Cerebellar cortex (tissue), 1 donor: ENCODE measurements around the gene B4GALT7.

ENCODE experiments used
- DNase-seq: peaks from one replicate; pipeline ENCODE4 v3.0.0-alpha.2; 2015; ENCODE audit warnings: low spot score

Gene B4GALT7

GRCh38 chr5:177593511-177593910 is 6.4 kb upstream of the B4GALT7 start:
- no peak for DNase-seq

- no peak for DNase-seq
Measured at GRCh38 chr5:177594071-177594470, 5.9 kb upstream of the B4GALT7 start.

GRCh38 chr5:177595026-177595585 is 4.8 kb upstream of the B4GALT7 start:
- DNase-seq = no peak

GRCh38 chr5:177595991-177596774 is 3.7 kb upstream of the B4GALT7 start:
- DNase-seq = no peak

GRCh38 chr5:177596775-177597238 is 3.1 kb upstream of the B4GALT7 start:
- no peak for DNase-seq

- DNase-seq = no peak
Measured at GRCh38 chr5:177598477-177598876, 1.5 kb upstream of the B4GALT7 start.

GRCh38 chr5:177600508-177601018 is 631 bp downstream of the B4GALT7 start:
- peak; percentile 23 for DNase-seq

- DNase-seq = no peak
Measured at GRCh38 chr5:177601126-177601525, 1.2 kb downstream of the B4GALT7 start.

GRCh38 chr5:177601577-177602457 is 1.9 kb downstream of the B4GALT7 start:
- DNase-seq = peak; percentile 17

- DNase-seq = no peak
Measured at GRCh38 chr5:177602458-177602830, 2.5 kb downstream of the B4GALT7 start.

GRCh38 chr5:177603631-177604030 is 3.7 kb downstream of the B4GALT7 start:
- no peak for DNase-seq

- no peak for DNase-seq
Measured at GRCh38 chr5:177604116-177604521, 4.2 kb downstream of the B4GALT7 start.

- DNase-seq = no peak
Measured at GRCh38 chr5:177604656-177605055, 4.7 kb downstream of the B4GALT7 start.

GRCh38 chr5:177605078-177605477 is 5.1 kb downstream of the B4GALT7 start:
- DNase-seq = no peak

- no peak for DNase-seq
Measured at GRCh38 chr5:177605667-177606066, 5.7 kb downstream of the B4GALT7 start.

- DNase-seq = peak; percentile 26
Measured at GRCh38 chr5:177606071-177607051, 6.4 kb downstream of the B4GALT7 start.

GRCh38 chr5:177607115-177607451 is 7.2 kb downstream of the B4GALT7 start:
- DNase-seq = no peak

- DNase-seq = peak; percentile 85
Measured at GRCh38 chr5:177607452-177608192, 7.7 kb downstream of the B4GALT7 start.

GRCh38 chr5:177608243-177609075 is 8.5 kb downstream of the B4GALT7 start:
- DNase-seq = no peak
